Thymus (tissue), 11 donors: Measurements from ENCODE around the gene SCRG1. TPM values are rescaled to one million over a fixed set of nuclear protein-coding genes. Genes with fewer than 3 reads are reported as not detected.

ENCODE experiments used
- DNase-seq, 9 donors: peaks; one replicate each; pipeline ENCODE4 v3.0.0-alpha.2; 2013; ENCODE audit warnings: low spot score in 9 of 9, low read depth in 6 of 9, missing footprints in 1 of 9
- H3K27ac ChIP-seq, 2 donors: one replicate each; pipeline ENCODE4 v1.5.1; 2013; ENCODE audit warnings: control low read depth in 1 of 2, low read depth in 1 of 2, low read length in 1 of 2, mild to moderate bottlenecking in 1 of 2, moderate library complexity in 1 of 2
- H3K27me3 ChIP-seq, 2 donors: one replicate each; pipeline ENCODE4 v1.5.1; 2013; ENCODE audit warnings: low read length in 1 of 2; ENCODE audit not compliant: control insufficient read depth in 2 of 2, insufficient read depth in 1 of 2
- H3K36me3 ChIP-seq, 2 donors: one replicate each; pipeline ENCODE4 v1.5.1; 2013; ENCODE audit warnings: low read length in 1 of 2, mild to moderate bottlenecking in 1 of 2, moderate library complexity in 1 of 2; ENCODE audit not compliant: control insufficient read depth in 2 of 2, insufficient read depth in 2 of 2
- H3K4me1 ChIP-seq, 2 donors: one replicate each; pipeline ENCODE4 v1.5.1; 2013; ENCODE audit warnings: low read length in 2 of 2; ENCODE audit not compliant: control insufficient read depth in 2 of 2, insufficient read depth in 2 of 2
- H3K4me3 ChIP-seq, 2 donors: one replicate each; pipeline ENCODE4 v1.5.1; 2013; ENCODE audit warnings: low read length in 2 of 2, control low read depth in 1 of 2, mild to moderate bottlenecking in 1 of 2
- H3K9me3 ChIP-seq, 2 donors: one replicate each; pipeline ENCODE4 v1.5.1; 2013; ENCODE audit warnings: low read length in 1 of 2, mild to moderate bottlenecking in 1 of 2; ENCODE audit not compliant: control insufficient read depth in 2 of 2, insufficient read depth in 1 of 2
- WGBS: extraction: QIAGEN DNeasy Blood & Tissue Kit; methylation state at CpG from one replicate; pipeline ENCODE4 v1.1.7; 2013; 5-methylcytosine and 5-hydroxymethylcytosine counted together
- polyA plus RNA-seq: library from polyadenylated mRNA; stranded (reverse); fragments of 200-250 nt; gene quantifications from one replicate; pipeline ENCODE4 v1.2.3, GENCODE V29; 2013
- total RNA-seq: library from RNA; stranded (reverse); fragments of 120-200 nt; gene quantifications from one replicate; pipeline ENCODE4 v1.2.4, GENCODE V29; 2013
- donor health status: healthy.

The SCRG1 gene
- total and polyA plus RNA-seq, 2 donors: 0.05 to 0.39 TPM

DNA sequence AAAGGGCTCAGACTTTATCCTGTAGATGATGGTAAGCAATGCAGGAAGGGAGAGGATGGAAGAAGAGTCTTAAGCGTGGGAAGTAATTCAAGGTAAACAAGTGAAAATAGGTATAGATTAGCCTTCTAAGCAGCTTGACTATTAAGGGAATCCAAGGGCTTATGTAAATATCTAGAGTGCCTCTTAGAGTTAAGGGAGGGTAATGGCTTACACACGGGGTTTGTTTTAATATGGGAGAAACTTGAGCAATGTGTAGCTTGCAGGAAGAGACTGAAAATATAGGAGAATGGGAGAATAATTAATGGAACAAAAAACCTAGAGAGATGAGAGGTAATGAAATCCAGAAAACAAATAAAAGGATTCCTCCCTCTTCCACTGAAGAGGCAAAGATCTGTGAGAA is 41.0 kb downstream of the SCRG1 start:
- Histone ChIP-seq H3K9me3 (no peaks in the 10 kb centered on the region), H3K27ac (no peak overlapping the region), H3K36me3 (no peaks in the 10 kb centered on the region), H3K4me1 (no peaks in the 10 kb centered on the region), H3K4me3 (no peak overlapping the region), H3K27me3 (no peaks in the 10 kb centered on the region)
- 96% methylated on average over 2 of the region's 2 CpGs for WGBS
- no peak for DNase-seq

DNA sequence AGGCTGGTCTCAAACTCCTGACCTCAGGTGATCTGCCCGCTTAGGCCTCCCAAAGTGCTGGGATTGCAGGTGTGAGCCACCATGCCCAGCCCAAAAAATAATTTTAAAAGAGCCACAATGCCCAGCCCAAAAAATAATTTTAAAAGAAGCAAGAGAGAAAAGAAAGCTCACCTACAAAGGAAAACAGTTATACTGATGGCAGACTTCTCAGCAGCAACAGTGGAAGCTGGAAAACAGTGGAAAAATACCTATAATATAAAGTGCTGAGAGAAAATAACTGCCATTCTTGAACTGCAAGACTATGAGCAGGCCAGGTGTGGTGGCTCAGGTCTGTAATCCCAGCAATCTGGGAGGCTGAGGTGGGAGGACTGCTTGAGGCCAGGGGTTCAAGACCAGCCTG is 51.4 kb downstream of the SCRG1 start:
- no peak for DNase-seq
- H3K36me3 ChIP-seq: peaks cover 0 to 3% of the 10 kb centered on the region in 2 donors
- WGBS: 96% methylated on average over 1 of the region's 1 CpG
- no peak overlapping the region for H3K27ac ChIP-seq
- no peaks in the 10 kb centered on the region for H3K9me3 ChIP-seq
- H3K4me3 ChIP-seq: no peak overlapping the region
- no peaks in the 10 kb centered on the region for H3K4me1 ChIP-seq
- H3K27me3 ChIP-seq: no peaks in the 10 kb centered on the region

DNA sequence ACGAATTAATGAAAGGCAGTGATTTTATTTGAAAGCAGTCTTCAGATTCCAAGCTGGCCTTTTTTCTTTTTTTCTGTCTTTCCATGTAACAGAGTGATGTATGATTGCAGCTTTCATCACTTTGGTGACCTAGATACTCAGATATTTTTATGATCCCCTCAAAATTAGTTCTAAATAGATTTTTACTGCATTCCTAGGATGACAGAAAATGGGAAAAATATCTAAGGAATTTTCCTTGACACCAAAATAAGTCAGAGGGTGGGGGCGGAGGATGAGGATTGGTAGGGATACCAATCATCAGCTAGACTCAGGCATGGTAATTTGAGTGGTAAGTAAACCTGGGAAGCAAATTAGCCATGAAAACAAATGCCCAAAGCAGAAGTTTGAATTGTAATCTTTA is 52.8 kb downstream of the SCRG1 start:
- WGBS: 96% methylated on average over 2 of the region's 2 CpGs
- H3K9me3 ChIP-seq: no peaks in the 10 kb centered on the region
- H3K4me3 ChIP-seq: no peak overlapping the region
- no peak overlapping the region for H3K27ac ChIP-seq
- peaks cover 0 to 3% of the 10 kb centered on the region in 2 donors for H3K36me3 ChIP-seq
- DNase-seq: no peak
- H3K27me3 ChIP-seq: no peaks in the 10 kb centered on the region
- H3K4me1 ChIP-seq: no peaks in the 10 kb centered on the region

DNA sequence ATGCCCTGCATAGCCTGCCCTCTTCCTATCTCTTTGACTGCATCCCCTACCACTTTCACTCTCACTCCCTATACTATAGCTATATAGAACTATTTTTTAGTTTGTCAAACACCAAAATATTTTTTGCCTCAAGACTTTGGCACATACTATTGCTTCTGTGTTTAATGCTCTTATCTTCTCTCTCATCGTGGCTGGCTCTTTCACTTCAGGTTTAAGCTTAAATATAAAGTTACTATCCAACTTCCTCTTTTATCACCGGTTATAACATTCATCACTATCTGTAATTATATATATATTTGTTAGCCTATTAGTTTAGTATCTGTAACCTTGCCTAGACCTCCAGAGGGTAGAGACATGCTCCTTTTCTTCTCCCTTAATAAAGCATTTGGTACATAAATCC is 53.3 kb downstream of the SCRG1 start:
- no peaks in the 10 kb centered on the region for H3K9me3 ChIP-seq
- no peak overlapping the region for H3K4me3 ChIP-seq
- no peaks in the 10 kb centered on the region for H3K4me1 ChIP-seq
- peaks cover 0 to 3% of the 10 kb centered on the region in 2 donors for H3K36me3 ChIP-seq
- no peak for DNase-seq
- H3K27me3 ChIP-seq: no peaks in the 10 kb centered on the region
- 6% methylated on average over 2 of the region's 2 CpGs for WGBS
- H3K27ac ChIP-seq: no peak overlapping the region

DNA sequence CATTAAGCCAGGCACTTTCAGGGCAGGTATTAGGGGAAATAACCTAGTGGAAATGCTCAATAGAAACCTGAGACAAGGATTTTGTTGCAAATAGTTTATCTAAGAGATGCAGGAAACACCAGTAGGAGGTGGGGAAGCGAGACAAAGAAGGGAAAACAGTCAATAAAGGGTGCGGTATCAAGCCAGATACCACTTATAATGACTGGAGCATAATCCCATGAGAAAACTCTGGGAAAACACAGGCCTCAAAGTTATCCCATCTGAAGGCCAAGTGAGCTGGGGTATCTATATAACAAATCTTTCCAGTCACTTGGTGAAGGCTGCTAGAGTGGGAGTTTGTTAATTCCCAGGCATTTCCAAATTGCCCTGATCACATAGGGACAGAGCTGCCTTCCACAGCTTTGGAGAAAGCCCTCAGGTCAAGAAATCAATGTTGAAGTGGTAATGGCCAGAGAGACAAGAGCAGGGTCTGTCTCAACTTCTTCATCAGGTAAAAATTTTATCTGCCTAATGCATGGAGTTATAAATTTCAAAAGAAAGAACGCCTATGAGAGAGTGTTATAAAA is 55.0 kb downstream of the SCRG1 start:
- Histone ChIP-seq H3K27ac (no peak overlapping the region), H3K4me1 (no peaks in the 10 kb centered on the region), H3K9me3 (no peaks in the 10 kb centered on the region), H3K4me3 (no peak overlapping the region), H3K27me3 (no peaks in the 10 kb centered on the region), H3K36me3 (peaks cover 0 to 3% of the 10 kb centered on the region in 2 donors)
- WGBS: 97% methylated on average over 3 of the region's 3 CpGs
- DNase-seq: no peak

DNA sequence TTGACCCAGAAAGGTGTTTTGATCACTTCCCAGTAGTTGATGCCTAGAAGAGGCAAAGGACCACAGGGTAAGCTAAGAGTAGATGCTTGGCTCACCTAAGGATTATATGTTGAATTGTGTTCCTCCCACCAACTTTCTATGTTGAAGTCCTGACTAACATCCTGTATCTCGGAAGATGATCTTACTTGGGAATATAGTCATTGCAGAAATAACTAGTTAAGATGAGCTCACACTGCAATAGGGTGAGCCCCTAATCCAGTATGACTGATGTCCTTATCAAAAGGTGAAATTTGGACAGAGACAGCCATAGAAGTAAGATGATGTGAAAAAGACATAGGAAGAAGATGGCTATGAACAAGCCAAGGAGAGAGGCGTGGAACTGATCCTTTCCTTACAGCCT is 61.5 kb downstream of the SCRG1 start:
- Histone ChIP-seq H3K4me1 (peaks cover 6% of the 10 kb centered on the region in 2 donors), H3K4me3 (no peak overlapping the region), H3K27ac (no peak overlapping the region), H3K27me3 (no peaks in the 10 kb centered on the region), H3K36me3 (peaks cover 0 to 8% of the 10 kb centered on the region in 2 donors), H3K9me3 (no peaks in the 10 kb centered on the region)
- DNase-seq: no peak
- WGBS: over 99% methylated on average over 2 of the region's 2 CpGs

DNA sequence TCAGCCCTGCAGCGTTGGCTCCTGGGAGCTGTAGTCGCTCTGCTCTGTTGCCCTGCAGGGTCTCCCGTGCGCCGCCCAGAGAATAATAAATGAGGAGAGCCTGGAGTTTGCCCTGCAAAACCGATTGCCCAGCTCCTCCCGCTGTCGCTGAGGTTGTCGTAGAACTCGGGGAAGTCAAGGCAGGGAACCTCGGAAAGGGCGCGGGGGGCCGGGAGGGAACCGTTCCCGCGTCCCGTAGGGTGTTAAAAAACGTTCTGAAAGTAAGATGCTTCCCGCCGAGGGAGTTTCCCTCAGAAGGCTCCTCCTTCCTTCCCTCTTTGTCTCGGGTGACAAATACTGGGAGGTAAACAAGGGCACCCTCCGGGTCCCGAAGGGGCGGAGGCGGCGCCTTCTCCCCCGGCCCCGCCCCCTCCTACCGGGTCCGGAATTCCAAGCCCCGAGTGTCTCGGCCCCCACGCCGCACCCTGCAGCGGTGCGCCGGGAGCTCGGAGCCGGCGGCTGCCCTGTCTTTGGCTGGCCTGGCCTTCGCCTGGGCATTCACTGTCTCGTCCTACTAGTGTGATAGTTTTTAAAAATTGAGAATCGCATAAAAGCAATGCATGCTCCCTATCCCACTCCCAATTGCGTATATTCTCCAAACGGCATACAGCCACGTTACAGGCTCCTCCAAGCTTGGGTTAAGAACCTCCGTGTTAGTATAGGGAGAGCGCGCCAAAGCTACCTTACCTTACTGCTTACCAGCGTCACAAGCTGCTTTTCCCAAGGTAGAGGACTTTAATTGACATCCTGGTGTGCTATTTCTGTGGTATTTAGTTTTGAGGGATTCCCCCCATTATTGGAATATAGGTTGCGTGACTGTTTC is 63.8 kb downstream of the SCRG1 start:
- peaks cover 6 to 10% of the 10 kb centered on the region in 2 donors for H3K4me1 ChIP-seq
- DNase-seq: peak in 7 of 9 donors; percentile 37 to 79 (median 54)
- 2% methylated on average over 52 of the region's 52 CpGs for WGBS
- H3K27ac ChIP-seq: peak overlapping the region; percentile 61 to 99
- H3K27me3 ChIP-seq: no peaks in the 10 kb centered on the region
- no peaks in the 10 kb centered on the region for H3K9me3 ChIP-seq
- H3K4me3 ChIP-seq: peak overlapping the region; percentile 94 to 98
- H3K36me3 ChIP-seq: peaks cover 0 to 30% of the 10 kb centered on the region in 2 donors

Other genes starting within 250 kb of the SCRG1 start
- 81.1 TPM for gene GALNT7, start 230.3 kb downstream of the SCRG1 start, total RNA-seq
- gene GALNT7, start 230.3 kb downstream of the SCRG1 start, polyA plus RNA-seq: 40.5 TPM
- 671 TPM for gene HMGB2, start 64.8 kb downstream of the SCRG1 start, total RNA-seq
- gene HMGB2, start 64.8 kb downstream of the SCRG1 start, polyA plus RNA-seq: 475 TPM
- 23.8 TPM for gene SAP30, start 28.2 kb downstream of the SCRG1 start, total RNA-seq
- gene SAP30, start 28.2 kb downstream of the SCRG1 start, polyA plus RNA-seq: 15.5 TPM
- gene HAND2, start 131.1 kb upstream of the SCRG1 start, total RNA-seq: 1.4 TPM
- gene HAND2, start 131.1 kb upstream of the SCRG1 start, polyA plus RNA-seq: 1.2 TPM